HG02885 (cell line): ENCODE results near the gene BAIAP2.
"Not testable (repeated sequence)": the region's sequence is repeated elsewhere in the genome, so short reads cannot be mapped to it uniquely, and the experiment has no call there.

Source experiments
- ATAC-seq: cut with Tn5 transposase; IDR thresholded peaks from one replicate; pipeline ENCODE4 v1.9.1; 2021; ENCODE audit warnings: mild to moderate bottlenecking; ENCODE audit not compliant: unreplicated experiment, poor library complexity

The BAIAP2 gene

DNA sequence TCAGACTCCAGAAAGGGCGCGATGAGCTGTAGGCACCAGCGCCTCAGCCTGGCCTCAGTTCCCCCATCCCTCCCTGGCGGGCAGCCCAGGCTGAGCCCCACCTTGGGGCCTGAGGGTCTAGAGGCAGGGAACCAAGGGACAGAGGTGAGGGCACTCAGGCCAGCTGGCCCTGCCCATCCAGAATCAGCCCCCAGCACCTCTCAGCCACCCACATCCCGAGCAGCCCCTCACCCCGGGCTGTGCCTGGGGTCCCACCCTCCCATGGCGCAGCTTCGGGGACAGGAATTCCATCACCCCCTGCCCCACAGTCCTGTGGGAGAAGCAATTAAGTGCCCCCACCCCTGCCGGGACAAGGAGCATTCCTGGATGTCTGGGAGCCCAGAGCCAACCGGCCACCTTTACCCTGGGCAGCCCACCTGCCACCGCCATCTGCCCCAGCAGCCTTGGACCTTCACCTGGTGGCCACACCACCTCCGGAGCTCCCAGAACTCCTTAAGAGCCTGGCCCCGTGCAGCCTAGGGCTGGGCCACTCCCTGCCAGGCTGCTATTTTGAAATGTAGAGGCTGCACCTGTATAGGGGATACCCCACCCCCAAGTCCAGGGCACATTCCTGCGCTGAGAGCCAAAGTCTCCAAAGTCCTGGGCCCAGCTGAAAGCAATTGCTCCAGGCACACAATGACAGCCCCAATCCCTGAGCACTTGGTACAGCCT is 96.7 kb downstream of the BAIAP2 start:
- ATAC-seq, result no peak

DNA sequence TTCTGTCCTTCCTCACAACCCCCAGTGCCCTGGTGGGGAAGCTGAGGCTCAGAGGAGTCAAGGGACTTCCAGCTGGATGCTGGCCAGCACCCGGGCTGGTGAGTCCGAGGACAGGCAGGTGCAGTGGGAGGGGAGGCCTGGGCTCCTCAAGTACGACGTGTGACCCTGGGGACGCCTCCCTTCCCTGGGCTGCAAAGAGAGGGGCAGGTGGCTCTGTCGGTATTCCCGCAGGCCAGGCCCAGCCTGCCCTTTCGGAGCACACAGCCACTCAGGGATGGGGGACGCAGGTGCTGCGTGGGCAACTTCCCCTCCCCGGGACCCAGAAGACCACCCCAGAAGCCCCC is 97.2 kb downstream of the BAIAP2 start:
- no peak for ATAC-seq

DNA sequence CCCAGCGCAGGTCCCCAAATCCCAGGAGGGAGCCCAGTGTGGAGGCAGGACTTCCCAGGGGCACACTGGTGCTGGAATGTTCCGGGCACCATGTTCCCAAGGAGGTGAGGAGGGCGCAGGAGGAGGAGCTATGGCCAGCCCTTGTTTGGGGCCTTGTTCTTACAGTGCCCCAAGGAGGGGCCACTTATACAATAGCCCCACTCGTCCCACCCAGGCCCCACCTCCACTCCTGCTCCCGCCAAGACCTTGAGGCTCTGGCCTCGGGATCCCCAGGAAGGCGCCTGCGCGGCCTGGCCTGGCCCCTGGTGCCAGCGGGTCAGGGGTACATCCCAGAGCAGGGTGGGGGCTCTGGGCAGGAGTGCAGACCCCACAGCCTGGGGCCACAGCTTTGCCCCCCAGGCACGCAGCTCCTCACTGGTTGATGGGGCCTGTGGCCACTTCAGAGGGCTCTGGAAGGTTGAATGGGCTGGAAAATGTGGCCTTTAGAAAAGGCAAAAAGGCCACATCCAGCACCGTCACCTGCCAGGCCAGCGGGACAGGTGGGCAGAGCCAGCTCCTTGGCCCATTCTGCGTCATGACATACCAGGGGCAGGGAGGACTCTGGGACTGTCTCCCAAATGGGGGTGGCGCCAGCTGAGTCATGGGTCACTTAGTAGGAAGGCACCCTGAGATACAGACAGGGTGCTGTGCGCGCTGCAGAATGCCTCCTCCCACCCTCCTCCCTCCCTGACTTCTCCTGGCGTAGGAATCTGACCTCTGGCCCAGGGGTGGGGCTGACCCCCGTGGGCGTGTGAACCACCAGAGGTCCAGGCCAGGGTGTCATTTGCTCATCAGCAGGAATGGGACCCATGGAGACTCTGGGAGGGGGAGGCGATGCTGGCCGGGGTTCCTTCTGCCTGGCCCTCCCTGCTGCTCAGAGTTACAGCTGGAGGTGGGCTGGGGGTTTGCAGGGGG is 98.1 kb downstream of the BAIAP2 start:
- ATAC-seq, result no peak

DNA sequence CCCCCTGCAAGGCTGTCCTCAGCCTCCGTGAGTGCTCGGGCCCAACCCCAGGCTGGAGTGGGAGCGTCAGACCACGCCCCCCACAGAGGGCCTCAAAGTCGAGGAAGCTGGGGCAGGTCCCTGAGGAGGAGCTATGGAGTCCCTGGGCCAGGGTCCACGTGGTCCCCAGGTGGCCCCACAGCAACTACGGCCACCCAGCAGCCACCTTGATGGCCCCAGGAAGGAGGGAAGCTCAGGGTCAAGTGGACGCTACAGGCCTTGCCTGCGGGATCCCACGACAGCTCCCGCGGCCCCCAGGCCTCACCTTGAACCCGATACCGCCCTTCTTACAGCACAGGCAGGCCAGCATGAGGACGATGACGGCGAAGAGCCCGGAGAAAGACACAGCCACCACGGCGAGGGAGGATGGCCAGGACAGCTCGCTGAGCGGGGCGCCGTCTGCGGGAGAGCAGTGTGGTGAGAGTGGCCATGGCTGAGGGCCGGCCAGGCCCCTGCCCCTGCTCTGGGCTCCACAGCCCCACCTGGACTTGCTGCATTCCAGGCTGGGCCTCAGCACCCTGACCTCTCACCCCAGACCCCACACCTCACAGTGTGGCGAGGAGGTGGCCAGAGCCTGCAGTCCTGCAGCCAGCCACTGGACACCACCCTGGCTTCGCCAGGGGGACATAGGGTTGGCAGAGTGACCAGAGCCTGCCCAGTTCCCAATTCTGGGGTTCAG is 99.3 kb downstream of the BAIAP2 start:
- ATAC-seq, result no peak

GRCh38 chr17:81135505-81136278 is 100.7 kb downstream of the BAIAP2 start:
- ATAC-seq, result no peak

GRCh38 chr17:81136366-81136765 is 101.4 kb downstream of the BAIAP2 start:
- ATAC-seq, result no peak

DNA sequence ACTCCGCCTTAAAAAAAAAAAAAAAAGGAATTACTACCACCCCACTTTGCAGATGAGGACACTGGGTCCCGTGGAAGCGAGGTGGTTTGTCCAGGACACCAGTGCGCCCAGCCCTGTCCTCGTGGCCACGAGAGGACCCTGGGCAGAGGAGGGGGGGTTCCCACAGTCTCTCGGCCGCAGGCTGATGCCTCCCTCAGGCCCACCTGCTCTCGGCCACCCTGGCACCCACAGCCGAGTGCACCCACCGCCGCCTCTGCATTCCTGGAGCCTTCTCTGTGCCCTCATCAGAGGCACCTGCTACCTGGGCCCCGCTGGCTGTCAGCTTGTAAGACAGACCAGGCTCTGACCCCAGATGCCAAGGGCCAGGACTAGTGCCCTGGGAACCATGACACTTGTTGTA is 102.3 kb downstream of the BAIAP2 start:
- ATAC-seq, result no peak

DNA sequence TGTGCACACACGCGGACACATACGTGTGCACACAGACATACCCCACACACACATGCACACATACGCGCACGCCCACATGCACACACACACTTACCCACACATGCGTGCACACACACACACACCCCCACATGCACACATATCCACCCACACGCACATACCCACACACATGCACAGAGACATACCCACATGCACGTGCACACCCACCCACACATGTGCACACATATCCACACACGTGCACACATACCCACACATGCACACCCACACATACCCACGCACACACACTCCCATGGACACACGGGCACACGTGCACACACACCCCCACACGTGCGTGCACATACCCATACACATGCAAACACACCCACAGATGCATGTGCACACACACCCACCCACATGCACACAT is 103.1 kb downstream of the BAIAP2 start:
- ATAC-seq, result no peak

- ATAC-seq, result no peak
Measured at GRCh38 chr17:81138500-81138899, 103.5 kb downstream of the BAIAP2 start.

GRCh38 chr17:81139428-81139827 is 104.5 kb downstream of the BAIAP2 start:
- no peak for ATAC-seq

DNA sequence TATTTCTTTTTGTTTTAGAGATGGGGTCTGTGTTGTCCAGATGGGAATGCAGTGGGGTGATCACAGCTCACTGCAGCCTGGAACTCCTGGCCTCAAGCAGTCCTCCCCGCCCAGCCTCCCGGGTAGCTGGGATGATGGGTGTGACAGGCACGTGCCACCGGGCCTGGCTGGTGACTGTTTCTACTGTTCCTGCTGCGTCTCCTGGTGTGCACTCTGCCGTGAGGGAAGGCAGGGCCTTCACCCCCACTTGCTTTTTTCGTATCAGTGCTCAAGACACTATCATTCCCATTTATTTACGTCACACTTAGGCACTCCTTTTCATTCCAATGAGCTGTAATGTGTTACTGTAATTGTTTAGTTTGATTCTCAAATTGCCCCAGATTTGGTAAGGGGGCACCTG is 105.1 kb downstream of the BAIAP2 start:
- no peak for ATAC-seq

DNA sequence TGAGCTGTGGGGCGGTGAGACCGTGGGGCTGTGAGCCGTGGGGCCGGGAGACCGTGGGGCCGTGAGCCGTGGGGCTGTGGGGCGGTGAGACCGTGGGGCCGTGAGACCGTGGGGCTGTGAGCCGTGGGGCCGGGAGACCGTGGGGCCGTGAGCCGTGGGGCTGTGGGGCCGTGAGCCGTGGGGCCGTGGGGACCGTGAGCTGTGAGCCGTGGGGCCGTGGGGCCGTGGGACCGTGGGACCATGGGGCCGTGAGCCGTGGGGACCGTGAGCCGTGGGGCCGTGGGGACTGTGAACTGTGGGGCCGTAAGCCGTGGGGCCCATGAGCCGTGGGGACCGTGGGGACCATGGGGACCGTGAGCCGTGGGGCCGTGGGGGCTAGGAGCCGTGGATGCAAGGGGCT is 105.7 kb downstream of the BAIAP2 start:
- ATAC-seq, result no peak

- ATAC-seq, result no peak
Measured at GRCh38 chr17:81142301-81143199, 107.6 kb downstream of the BAIAP2 start.

DNA sequence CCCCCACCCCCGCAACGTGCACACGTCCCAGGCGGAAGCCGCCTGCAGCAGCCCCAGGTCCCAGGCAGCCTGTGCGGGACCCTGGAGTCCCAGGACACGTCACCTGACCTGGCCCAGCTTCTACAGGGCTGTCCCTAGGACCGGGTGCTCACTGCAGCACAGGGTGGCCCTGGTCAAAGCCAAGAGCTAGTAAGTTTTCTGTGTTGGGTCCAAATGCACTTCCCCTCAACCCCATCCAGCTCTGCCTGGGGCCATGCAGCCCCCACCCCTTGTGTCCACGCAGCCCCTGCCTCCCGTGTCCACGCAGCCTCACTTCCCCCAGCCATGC is 108.2 kb downstream of the BAIAP2 start:
- ATAC-seq, result no peak

GRCh38 chr17:81143717-81144422 is 108.9 kb downstream of the BAIAP2 start:
- no peak for ATAC-seq

GRCh38 chr17:81144423-81144781 is 109.5 kb downstream of the BAIAP2 start:
- no peak for ATAC-seq

DNA sequence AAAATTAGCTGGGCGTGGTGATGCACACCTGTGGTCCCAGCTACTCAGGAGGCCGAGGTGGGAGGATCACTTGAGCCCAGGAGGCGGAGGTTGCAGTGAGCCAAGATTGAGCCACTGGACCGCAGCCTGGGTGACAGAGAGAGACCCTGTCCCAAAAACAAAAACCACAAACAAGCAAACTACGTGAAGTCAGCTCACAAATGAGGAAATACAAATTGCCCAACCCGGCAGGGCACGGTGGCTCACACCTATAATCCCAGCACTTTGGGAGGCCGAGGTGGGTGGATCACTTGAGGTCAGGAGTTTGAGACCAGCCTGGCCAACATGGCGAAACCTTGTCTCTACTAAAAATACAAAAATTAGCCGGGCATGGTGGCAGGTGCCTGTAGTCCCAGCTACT is 111.3 kb downstream of the BAIAP2 start:
- not testable (repeated sequence) for ATAC-seq

- no peak for ATAC-seq
Measured at GRCh38 chr17:81147701-81148100, 112.8 kb downstream of the BAIAP2 start.

GRCh38 chr17:81148571-81148970 is 113.6 kb downstream of the BAIAP2 start:
- ATAC-seq, result no peak
